DMS 273 treated with DMSO at 0.1 percent for 48 hours (cell line): Measurements from ENCODE around the gene GPRASP1.

ENCODE experiments used
- DNase-seq: peaks from one replicate; lab custom pipeline; 2025; lab: John Stamatoyannopoulos, UW

Gene GPRASP1

GRCh38 chrX:102696306-102696705, 45.0 kb downstream of the GPRASP1 start:
- DNase-seq, result no peak

GRCh38 chrX:102697494-102697893, 46.2 kb downstream of the GPRASP1 start:
- DNase-seq, result no peak
